ENCODE data around the gene USP48.

Gene USP48

DNA sequence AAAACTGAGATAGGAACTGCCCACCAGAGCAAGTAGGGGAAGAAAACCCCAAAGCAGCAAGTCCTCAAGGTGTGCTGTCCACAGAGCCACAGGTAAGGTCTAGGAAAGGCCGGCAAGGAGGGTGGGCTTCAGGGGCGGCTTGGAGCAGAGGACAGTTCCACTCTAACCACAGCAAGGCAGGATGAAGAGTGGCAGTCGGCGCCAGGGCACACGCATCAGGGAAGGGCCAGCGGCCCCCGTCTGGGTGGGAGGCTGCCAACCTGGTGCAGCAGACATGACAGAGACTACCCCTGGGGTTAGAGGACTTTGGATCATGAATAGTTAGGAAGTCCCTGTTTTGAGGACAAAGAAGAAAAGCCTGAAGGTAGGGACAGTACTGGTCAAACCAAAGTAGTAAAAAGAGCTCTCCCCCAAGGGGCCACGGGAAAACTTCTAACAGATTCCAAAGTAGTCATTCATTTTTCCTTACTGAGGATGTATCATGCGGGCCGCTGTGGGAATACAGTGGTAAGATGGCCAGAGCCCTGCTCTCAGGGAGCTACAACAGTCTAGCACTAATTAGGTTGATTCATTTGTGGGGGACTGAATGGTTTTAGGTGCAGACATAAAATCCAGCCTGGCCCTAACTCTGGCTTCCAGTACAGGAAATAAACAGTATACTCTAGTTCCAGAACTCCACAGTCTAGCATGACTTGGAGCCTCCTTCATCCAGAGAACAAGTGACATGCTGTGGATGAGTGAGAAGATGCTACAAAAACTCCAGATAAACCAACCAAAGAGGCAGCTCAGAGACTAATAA is 110.3 kb downstream of the USP48 start:
- in situ Hi-C loops (cut with MboI; ENCODE audit: low pct_unique_long_range_greater_than_20kb, low sequenced_read_pairs, unreplicated experiment), result no loop called here
- TF ChIP-seq, protein P1, sequence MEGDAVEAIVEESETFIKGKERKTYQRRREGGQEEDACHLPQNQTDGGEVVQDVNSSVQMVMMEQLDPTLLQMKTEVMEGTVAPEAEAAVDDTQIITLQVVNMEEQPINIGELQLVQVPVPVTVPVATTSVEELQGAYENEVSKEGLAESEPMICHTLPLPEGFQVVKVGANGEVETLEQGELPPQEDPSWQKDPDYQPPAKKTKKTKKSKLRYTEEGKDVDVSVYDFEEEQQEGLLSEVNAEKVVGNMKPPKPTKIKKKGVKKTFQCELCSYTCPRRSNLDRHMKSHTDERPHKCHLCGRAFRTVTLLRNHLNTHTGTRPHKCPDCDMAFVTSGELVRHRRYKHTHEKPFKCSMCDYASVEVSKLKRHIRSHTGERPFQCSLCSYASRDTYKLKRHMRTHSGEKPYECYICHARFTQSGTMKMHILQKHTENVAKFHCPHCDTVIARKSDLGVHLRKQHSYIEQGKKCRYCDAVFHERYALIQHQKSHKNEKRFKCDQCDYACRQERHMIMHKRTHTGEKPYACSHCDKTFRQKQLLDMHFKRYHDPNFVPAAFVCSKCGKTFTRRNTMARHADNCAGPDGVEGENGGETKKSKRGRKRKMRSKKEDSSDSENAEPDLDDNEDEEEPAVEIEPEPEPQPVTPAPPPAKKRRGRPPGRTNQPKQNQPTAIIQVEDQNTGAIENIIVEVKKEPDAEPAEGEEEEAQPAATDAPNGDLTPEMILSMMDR (IDR thresholded peaks at IDR 0.05; ENCODE audit: extremely low read depth, insufficient read depth, missing control alignments), result no peak
- DNase-seq (ENCODE audit: low spot score), result peak; percentile 15

DNA sequence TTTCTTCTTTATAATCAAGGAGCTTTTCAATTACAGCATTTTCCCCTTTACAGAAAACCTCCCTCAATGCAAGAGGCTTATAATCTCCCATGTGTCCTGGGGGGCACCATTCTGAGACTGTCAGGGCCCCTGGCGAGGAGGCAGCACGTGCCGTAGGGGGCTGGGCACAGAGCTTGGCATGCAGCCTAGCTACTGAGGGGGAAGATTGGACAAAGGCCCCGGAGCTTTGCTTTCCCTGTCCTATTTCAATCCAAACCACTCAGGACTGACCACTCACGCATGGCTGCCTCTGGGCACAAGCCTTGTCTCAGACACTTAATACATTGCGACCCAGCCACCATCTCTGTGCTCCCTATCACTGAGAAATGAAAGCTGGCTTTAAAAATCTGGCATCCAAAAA is 111.0 kb downstream of the USP48 start:
- DNase-seq (ENCODE audit: low spot score), result peak; percentile 8
- TF ChIP-seq, protein P1 (IDR thresholded peaks at IDR 0.05; ENCODE audit: extremely low read depth, insufficient read depth, missing control alignments), result no peak

DNA sequence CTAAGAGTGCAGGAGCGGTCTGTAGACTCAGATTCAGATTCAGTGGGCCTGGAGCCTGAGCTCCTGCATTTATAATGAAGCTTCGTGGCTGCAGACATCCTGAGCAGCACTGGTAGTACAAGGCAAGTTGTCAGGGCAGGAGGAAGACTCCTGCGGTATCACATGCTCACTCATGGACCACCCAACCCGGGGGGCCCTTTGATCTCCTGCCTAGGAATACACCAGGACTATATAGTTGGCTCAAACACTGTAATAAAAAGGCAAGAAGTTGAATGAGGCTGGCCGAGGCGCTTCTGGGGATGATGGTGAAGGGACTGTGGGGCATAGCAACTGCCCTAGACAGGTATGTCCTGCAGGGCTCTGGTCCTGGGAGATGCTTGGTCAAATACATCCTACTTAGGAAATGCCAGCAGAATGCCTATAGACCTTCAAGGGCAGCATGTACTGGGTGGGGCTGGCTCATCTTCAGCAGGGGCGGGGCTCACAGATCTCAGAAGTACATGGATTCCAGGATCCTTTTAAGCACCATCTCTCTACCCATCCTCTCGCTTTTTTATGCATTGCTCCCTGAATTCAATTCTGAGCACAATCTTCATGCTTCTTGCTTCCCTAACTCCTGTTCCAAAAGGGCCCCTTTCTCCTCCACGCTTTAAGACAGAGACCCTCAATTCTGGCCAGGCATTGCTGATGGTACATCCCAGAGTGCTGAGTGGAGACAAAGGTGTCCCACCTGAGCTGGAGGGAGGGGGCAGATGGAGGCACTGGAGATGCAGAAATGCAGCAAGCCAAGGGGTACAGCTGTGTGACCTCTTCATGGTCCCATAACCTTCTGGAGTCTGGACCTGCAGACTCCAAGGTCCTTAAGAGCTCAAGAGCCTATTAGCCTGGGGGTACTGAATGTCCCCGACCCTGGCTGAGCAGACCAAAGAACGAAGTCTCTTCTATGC is 111.7 kb downstream of the USP48 start:
- TF ChIP-seq, protein P1 (IDR thresholded peaks at IDR 0.05; ENCODE audit: extremely low read depth, insufficient read depth, missing control alignments), result no peak
- in situ Hi-C loops (cut with MboI; ENCODE audit: low pct_unique_long_range_greater_than_20kb, low sequenced_read_pairs, unreplicated experiment), result no loop called here
- DNase-seq (ENCODE audit: low spot score), result peak; percentile 12

More for the DNA sequence above, 111.0 kb downstream of the USP48 start:
- in situ Hi-C loops (cut with MboI; ENCODE audit: low pct_unique_long_range_greater_than_20kb, low sequenced_read_pairs, unreplicated experiment), result no loop called here

DNA sequence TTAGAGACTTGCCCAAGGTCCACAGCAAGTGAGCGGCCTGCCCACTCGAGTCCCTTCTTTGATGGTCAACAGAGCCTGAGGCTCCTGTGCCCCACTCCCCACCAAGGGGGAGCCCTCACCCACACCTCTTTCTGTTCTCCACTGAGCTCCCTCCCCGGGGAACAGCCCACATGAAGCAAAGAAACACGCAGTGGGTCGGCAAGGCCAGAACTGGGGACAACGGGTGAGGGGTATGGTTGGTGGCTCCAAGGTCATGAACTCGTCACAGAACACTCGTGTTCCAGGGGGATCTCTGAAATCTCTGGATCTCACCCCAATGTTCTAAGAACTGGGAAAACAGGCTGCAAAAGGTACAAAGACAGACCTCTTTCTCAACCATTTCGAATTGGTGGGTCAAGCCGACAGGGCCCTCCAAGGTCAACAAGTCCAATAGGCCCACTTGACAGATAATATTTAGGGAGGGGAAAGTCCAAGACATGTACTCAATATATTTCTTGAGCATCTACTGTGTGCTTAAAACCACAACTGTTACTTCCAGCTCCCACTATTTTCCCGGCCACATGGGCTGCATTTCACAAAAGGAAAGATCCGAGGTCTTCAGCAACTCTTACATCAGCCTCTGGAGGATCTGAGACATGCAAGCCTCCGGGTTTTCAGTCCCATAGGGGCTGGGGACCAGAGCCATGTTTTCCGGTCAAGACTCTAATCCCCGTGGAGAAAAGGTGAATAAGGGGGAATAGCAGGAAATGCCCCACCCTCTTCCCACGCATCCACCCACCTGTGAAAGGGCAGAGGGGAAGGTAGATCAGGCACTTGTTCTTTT is 112.7 kb downstream of the USP48 start:
- in situ Hi-C loops (cut with MboI; ENCODE audit: low pct_unique_long_range_greater_than_20kb, low sequenced_read_pairs, unreplicated experiment), result no loop called here
- no peak for DNase-seq (ENCODE audit: low spot score)
- TF ChIP-seq, protein P1 (IDR thresholded peaks at IDR 0.05; ENCODE audit: extremely low read depth, insufficient read depth, missing control alignments), result no peak

DNA sequence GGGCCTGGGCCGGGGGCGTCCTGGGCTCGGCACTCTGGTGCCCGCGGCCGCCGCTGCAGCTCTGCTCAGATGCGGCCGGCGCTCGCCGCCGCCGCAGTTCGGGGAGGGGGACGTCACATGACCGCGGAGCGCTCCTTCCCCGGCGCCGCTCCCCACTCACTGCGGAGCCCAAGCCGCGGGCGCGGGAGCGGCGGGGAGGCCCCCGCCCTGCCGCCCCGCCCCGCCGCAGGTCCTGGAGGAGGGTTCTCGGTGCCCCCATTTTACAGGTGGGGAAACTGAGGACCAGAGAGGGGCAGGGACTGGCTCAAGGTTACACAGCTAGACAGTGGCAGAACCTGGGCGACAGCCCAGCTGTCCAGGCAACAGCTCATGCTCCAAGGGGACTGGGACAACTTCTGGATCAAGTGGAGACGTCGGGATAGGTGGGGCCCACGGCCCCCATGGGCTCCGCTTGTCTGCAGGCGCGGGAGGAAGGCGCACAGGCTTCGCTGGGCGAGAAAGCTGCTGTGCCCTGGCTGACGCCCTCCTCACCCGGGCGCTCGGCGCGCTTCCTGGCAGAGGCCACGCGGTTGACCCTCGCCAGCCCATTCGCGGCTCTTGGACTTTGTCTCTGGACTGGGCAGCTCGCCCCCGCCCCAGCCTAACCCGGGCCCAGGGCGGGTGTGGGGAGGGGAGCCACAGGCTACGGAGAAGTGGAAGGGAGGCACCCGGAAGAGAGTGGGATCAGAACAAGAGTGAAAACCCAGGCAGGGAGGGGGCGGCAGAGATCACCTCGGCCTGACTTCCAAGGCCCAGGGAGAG is 113.5 kb downstream of the USP48 start, which contains the start of gene RAP1GAP:
RAP1GAP (minus strand) TSS at position 100 of the 801 bp plus-strand sequence. CDS start 49,325 bp downstream, outside the sequence.
- TF ChIP-seq, protein P1 (IDR thresholded peaks at IDR 0.05; ENCODE audit: extremely low read depth, insufficient read depth, missing control alignments), result no peak
- peak; percentile 68 for DNase-seq (ENCODE audit: low spot score)
- in situ Hi-C loops (cut with MboI; ENCODE audit: low pct_unique_long_range_greater_than_20kb, low sequenced_read_pairs, unreplicated experiment), result no loop called here

All from GM13977 (cell line).